DLD1 (cell line): ENCODE measurements around the gene AKNA.

Experiments
- in situ Hi-C: cut with HindIII; loops from 2 replicates; pipeline ENCODE4 v1.10.0; 2017; ENCODE audit warnings: low sequenced_read_pairs

AKNA gene

GRCh38 chr9:114291064-114291474 lies 96.7 kb downstream of the AKNA start:
- in situ Hi-C loops: loop anchor here (25.0 kb wide), 1 partner anchor 204 kb away; the partner anchor contains the start of genes AMBP and KIF12

GRCh38 chr9:114290561-114290986 lies 97.2 kb downstream of the AKNA start:
- in situ Hi-C loops: loop anchor here (25.0 kb wide), 1 partner anchor 203 kb away; the partner anchor contains the start of genes AMBP and KIF12

GRCh38 chr9:114289571-114290481 lies 98.0 kb downstream of the AKNA start:
- in situ Hi-C loops: loop anchor here (25.0 kb wide), 1 partner anchor 203 kb away; the partner anchor contains the start of genes AMBP and KIF12

GRCh38 chr9:114289106-114289505 lies 98.7 kb downstream of the AKNA start:
- in situ Hi-C loops: loop anchor here (25.0 kb wide), 1 partner anchor 202 kb away; the partner anchor contains the start of genes AMBP and KIF12

GRCh38 chr9:114288193-114289091 lies 99.3 kb downstream of the AKNA start:
- in situ Hi-C loops: loop anchor here (25.0 kb wide), 1 partner anchor 201 kb away; the partner anchor contains the start of genes AMBP and KIF12

- in situ Hi-C loops: loop anchor here (25.0 kb wide), 1 partner anchor 200 kb away; the partner anchor contains the start of genes AMBP and KIF12
Measured at GRCh38 chr9:114287763-114288192, 100.0 kb downstream of the AKNA start.

- in situ Hi-C loops: loop anchor here (25.0 kb wide), 1 partner anchor 200 kb away; the partner anchor contains the start of genes AMBP and KIF12
Measured at GRCh38 chr9:114287001-114287762, 100.6 kb downstream of the AKNA start.

- in situ Hi-C loops: loop anchor here (25.0 kb wide), 1 partner anchor 199 kb away; the partner anchor contains the start of genes AMBP and KIF12
Measured at GRCh38 chr9:114286146-114286679, 101.6 kb downstream of the AKNA start.

GRCh38 chr9:114285166-114285867 lies 102.5 kb downstream of the AKNA start:
- in situ Hi-C loops: loop anchor here (25.0 kb wide), 1 partner anchor 198 kb away; the partner anchor contains the start of genes AMBP and KIF12

GRCh38 chr9:114284316-114285060 lies 103.3 kb downstream of the AKNA start:
- in situ Hi-C loops: loop anchor here (25.0 kb wide), 1 partner anchor 197 kb away; the partner anchor contains the start of genes AMBP and KIF12
